Right renal cortex interstitium (tissue), 3 donors: ENCODE data around the gene NDUFS6. TPM values are rescaled to one million over a fixed set of nuclear protein-coding genes. Genes with fewer than 3 reads are reported as not detected.
A peak's percentile ranks its signal among the peaks of the same experiment; 100 is the strongest.
"Not testable (repeated sequence)": the region's sequence is repeated elsewhere in the genome, so short reads cannot be mapped to it uniquely, and the experiment has no call there.

ENCODE experiments used
- DNase-seq, 3 donors: peaks; one replicate each; pipeline ENCODE4 v3.0.0-alpha.2; 2013; ENCODE audit warnings: low read depth in 3 of 3, low spot score in 2 of 3
- polyA plus RNA-seq, 3 donors: library from polyadenylated mRNA; unstranded; fragments of 120-200 nt; gene quantifications; one replicate each; pipeline ENCODE4 v1.2.1, GENCODE V29; 2013; ENCODE audit not compliant: insufficient read length in 3 of 3

The NDUFS6 gene
- polyA plus RNA-seq, 3 donors: 52.6 to 61.3 (median 54.6) TPM

DNA sequence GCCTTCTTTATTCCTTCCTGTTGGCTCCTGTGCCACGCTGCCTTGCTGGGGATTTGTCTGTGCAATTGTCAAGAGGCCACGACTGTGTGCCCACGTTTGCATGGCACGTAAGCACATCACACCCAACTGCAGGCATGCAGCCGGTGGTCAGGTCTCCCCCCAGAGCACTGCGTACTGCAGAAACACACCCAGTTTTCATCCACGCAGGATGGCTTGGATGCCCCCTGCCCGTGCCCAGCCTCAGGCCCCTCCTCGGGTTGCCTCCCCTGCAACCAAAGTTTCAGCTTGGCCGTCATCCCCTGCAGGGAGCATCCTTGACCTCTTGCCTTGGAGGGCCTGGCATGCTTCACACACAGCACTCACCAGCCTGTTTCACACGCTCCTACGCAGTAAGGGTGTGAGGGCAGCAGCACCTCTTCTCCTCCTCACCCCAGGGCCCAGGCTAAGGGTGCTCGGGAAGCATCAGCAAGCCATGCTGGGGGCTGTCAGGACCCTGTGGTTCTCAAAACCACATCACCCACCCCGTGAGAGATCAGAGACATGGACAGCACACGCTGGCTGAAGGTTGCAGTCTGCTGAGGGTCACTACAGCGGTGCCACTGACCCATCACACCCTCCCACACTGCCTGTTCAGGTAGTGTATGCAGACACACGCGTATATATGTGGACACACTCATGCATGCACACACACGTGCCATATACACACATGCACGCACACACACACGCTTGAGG is 4.7 kb upstream of the NDUFS6 start:
- DNase-seq: no peak

DNA sequence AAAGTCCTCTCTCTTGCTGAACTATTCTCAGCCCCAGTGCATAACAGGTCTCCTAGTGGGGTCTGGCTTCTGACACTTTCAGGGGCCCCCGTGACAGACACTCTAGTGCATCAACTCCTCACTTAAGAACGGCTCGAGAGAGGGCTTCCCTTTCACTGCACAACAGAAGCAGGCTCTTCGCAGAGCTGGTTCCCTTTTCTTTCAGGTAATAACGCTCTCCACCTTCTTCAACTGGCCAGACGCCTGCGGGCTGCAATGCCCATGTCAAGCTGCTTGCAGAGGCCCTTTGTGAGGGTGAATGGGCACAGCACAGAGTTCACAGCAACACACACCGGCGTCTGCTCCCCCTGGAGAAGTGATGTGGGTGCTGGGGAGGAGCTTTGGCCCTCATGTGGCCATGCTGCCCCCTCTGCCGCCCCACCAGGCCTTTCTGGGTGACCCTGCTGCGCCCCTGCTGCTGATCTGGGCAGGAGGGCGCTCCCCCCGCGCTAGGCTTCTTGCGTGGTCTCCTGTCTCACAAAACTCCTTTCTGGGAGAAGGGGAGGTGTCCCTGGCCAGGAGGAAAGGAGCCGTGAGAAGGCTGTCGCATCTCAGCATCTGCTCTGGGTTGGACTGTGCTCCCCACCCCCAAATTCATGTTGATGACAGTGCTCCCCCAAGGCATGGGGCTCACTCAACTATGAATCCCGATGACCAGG is 4.0 kb upstream of the NDUFS6 start:
- no peak for DNase-seq

DNA sequence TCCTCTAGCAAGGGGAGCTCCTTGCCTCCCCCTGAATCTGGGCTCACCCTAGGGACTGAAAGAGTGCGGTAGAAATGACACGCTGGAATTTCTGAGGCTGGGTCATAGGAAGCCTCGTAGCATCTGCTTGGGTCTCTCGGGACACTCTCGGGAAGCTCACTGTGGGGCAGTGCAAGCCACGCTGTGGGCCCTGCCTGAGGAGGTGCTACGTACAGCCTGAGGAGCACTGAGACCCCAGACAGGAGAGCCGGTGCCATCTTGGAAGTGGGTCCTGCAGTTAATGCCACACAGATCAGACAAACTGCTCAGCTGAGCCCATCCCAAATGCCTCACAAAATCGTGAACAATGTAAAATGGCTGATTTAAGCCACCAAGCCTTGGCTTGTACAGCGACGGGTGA is 3.4 kb upstream of the NDUFS6 start:
- no peak for DNase-seq

DNA sequence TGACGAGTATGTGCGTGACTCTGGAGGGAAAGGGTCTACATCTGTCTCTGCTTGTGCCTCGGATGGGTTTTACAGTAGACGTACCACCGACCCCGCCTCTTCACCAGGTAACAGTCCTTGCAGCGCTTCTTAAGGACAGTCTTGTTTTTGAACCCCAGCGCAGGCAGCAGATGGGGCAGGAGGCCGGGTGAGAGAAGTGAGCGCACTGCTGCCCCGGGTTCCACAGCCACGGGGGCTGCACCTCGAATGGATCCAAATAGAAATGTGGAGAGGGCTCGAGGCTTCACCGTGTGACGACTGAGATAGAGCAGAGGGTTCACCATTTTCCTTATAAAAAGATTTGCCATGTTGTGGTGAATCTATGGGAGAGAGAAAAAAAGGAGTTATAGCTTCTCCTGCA is 2.6 kb upstream of the NDUFS6 start:
- DNase-seq: not testable (repeated sequence)

DNA sequence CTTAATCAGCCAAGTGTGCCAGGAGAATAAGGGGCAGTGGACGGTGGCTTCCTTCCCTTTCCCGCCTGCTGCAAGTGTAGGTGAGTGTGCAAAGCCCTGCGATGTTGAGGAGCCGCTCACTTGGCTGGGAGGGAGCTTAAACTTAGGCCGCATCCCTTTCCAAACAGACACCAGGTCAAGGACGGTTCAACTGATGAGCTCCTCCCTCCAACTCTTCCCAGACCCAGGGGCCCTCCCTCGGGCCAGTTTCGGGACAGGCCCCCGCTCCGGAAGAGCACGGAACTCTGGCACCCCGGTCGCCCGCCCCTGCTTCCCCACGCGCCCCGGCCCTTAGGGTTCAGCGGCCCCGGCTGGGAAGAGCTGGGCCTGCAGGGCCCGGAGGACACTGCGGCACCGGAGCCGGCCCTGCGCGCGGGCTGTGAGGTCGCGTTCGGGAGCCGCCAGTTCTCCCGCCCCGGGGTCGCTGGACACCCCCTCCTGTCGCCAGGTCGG is 2.1 kb upstream of the NDUFS6 start:
- no peak for DNase-seq

DNA sequence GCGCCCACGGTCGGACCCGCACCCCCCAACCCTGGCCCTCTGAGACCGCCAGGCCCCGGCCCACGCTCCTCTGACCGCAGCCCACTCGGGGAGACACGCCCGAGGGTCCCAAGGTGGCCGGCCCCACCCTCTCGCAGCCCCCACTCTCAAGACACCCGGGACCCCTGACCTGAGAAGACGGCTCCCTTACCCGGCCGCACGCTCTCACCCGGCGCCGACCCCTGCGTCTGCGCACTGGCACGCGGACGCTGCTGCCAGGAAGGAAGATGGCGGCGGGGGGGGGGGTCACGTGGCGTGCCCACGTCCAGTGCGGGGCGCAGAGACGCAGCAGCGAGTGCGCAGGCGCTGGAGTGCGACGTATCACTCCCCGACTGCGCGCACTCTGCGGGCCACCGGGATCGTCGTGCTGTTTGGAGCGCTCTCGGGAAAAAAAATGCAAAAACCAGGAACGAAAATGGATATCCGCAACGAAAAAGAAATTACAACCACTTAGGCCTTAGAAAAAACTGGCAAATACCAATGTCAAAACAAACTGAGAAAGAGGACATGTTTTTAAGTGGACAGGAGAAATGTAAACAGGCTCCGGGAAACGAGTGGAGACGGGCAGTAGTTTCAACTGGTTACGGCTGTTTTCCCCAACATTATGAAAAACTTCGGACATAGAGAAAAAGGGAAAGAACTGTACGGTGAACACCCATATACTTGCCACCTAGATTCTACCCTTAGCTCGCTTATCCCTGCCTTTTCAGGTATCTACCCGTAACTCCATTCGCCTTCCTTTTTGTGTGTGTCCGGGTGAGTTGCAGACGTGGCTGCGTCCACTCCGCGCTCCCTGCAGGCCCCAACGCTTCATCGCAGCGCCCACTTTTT is 1.4 kb upstream of the NDUFS6 start, which contains the start of gene MRPL36:
Gene MRPL36, minus strand, starts transcription at position 236 of the 870 bp plus-strand sequence. CDS start 902 bp downstream, outside the sequence.
- DNase-seq: peak; percentile 65 to 82 (median 74)

DNA sequence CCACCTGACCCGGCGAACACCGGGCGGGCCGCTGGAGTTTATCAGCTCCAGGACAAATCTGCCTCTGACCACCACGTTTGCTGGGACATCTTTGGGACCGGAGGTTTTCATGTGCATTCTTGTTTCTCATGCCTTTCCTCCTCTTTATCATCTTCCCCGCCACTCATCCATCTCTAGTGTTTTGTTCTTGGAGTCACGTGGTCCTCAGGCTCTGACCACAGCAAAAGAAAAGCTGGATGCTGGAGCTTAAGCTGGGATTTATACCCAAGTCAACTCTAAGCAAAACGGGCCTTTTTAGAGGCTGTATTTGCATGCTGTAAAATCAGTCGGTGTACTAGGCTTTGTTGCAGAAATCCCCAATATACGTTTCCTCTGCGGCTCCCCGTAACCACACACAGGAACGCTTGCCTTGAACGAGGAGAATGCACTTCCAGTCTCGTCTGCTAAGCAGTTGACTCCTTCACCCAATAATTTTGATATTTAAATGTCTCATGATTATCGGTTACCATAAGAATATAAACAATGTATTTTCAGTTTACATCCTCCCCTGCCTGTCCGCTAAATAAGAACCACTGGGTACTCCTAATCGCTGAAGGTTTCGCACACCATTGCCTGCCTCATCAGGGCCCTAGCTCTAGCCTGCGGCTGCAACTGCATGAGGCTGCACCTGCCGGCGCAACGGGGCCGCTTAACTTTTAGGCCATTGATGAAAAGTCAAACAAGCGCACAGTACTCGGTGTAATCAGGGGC is 560 bp upstream of the NDUFS6 start:
- DNase-seq: peak in 1 of 3 donors; percentile 18

DNA sequence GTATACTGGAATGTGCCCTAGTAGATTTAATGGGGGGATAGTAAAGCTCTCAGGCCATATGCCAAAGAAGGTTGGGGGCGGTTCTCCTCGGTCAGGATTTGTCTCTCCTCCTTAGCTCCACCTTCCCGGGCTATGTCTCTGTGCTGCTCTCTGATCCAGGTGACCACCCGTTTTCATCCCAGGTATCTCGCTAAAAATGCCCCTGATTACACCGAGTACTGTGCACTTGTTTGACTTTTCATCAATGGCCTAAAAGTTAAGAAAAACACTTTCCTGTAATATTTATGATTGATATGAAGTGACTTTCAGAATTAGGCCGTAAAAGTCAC is 724 bp downstream of the NDUFS6 start:
- DNase-seq: no peak

DNA sequence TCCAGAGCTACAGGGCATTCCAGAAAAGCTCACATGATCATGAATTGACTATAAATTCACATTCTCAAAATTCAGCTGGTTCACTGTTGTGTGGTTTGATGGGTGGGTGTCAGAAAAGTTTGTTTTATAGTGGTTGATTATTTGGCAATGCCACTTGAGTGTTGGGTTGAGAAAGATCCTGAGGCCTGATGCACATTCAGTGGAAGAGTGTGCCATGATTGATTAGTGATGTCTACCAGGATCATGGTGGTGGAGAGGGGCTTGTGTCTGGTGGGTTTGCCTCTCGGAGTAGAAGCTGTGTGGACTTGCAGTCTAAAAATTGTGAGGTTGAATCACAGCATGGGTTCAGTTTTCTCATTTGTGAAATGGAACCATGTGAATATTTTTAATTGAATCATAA is 2.0 kb downstream of the NDUFS6 start:
- no peak for DNase-seq

DNA sequence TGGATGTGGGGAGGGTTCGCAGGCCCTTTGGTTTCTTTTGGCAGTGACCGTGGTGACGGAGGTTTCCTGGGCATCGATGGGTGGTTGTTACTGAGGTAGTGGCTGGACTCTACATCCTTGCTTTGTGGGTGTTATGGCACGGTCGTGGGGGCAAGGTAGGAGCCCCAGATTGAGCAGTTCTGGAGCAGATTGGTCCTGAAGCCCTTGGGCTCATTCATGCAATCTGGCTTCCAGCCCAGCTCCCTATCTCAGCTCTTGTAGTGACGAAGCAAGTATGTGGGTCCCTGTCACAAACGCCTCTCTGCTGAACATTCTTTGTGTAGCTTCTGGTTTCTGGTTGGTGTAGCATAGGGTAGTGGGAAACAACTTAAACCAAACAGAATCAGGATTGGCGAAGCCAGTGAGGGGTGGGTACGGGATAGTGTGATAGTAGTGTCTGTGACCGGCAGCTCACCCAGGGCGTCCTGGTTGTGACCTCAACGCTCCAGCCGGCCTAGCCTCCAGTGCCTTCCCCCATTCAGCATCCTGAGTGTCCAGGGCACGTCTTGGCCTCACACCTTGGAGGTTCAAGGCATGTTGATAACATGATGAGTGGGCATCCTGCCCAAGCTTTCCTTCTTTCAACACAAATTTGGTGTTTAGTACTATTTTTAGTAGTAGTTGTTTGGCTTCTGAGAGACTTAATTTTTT is 2.9 kb downstream of the NDUFS6 start:
- no peak for DNase-seq

DNA sequence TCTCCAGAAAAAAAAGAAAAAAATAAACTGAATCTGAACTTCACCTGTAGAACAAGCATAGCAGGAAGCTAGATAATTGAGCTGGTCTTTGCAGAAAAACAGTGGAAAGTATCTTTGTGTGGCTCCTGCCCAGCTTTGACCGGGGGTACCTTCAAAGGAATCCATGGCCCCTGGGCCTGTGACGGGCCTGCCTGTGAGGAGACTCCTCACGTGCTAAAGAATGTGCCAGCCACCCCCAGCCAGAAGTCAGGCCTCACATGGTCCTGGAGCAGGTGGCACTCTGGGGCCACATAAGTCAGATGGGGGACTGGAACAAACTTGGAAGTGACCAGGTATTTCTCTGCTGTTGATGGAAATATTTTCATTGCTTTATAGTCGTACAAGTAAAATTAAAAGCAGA is 4.1 kb downstream of the NDUFS6 start:
- DNase-seq: no peak

DNA sequence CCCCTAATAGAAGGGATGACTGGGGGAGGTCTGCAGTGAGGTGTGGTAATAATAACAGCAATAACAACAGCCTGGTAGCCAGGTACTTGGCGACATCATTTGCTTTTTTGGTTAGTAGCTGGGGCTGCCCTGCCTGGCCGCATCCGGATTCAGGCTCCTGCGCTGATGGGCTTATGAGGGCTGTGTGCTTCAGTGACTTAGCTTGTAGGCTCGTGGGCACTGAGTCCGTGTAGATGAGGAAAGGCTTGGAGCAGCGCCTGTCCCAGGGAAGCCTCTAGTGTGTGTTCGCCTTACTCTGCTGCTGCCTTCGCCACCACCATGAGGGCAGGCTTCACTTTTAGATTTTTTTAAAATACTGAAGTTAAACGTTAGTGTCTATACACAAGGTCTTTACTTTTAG is 4.5 kb downstream of the NDUFS6 start:
- DNase-seq: no peak

DNA sequence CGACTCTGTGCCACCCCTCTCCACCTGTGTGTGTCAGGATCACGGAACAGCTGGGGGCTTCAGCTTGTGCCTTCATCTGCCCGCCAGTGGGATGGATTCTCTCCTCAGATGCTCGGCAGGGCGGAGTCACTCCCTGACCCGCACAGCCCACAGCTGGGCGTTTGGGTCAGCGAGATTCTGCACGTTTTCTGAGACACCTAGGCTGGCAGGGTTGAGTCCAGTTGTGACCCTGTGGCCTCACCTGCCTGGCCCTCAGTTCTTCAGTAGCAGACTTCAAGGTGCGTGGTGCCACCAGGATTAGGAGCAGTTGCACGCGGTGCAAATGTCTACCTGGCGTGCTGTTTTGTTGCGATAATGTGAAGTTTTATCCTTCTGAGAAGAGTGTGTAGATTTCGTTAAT is 5.0 kb downstream of the NDUFS6 start:
- DNase-seq: no peak

DNA sequence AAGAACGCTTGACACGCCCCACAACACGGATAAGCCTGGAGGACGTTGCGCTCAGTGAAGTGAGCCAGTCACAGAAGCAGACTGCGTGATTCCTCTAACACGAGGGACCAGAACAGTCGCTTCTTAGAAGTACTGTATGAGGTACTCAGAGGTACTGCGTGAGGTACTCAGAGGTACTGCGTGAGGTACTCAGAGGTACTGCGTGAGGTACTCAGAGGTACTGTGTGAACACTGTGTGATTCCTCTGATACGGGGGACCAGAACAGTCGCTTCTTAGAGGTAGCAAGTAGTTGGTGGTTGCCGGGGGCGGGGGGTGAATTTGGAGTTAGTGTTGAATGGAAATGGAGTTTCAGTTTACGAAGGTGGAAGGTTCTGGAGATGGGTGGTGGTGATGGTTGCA is 5.8 kb downstream of the NDUFS6 start:
- DNase-seq: no peak

DNA sequence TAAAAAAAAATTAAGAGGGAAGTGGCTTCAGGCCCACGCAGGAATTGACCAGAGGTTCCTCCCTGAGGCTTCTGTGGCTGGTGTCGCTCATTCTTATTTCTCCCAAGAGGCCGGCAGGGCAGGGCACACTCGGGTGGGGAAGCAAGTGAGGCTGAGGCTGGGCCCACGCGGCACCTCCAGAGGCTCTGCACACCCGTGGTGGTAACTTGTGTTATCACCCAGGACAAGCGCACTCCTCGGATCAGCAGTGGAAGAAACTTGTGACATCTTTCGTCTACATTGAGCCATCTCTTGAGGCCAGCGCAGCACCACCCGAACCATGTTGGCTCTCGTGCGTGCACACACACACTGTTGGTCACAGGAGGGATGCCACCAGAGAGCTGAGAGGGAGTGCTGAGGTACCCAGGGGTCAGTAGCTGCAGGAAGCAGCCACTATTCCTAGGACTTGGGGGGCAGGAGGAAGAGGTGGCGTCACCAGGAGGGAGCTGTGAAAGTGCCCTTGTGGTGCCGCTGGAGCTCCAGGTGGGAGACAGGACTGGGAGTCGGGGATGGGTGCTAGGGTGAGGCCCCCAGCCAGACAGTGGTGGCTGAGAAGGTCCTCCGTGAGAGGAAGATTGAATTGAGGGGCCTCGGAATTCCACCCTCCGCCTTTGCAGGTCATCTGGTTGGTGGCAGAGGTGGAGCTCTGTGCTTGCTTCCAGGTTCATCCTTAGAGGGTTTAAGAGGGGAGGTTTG is 6.4 kb downstream of the NDUFS6 start:
- no peak for DNase-seq

DNA sequence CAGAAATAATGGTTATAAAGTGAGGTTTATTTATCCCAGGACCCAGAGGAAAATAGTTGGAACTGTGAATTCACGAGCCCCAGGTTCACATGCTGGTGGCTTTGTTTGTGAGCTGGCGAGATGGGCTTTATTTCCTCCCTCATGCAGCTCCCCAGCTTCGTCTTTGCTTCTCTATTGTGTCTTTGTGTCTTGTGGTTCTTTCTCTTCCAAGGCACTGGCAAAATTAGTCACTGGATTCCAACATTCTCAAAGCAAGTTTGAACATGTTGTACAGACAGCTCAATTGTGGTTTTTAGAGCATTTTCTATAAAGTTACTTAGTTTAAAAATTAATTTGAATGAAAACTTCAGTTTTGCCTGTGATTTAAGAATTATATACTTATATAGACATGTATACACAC is 7.2 kb downstream of the NDUFS6 start:
- DNase-seq: no peak

DNA sequence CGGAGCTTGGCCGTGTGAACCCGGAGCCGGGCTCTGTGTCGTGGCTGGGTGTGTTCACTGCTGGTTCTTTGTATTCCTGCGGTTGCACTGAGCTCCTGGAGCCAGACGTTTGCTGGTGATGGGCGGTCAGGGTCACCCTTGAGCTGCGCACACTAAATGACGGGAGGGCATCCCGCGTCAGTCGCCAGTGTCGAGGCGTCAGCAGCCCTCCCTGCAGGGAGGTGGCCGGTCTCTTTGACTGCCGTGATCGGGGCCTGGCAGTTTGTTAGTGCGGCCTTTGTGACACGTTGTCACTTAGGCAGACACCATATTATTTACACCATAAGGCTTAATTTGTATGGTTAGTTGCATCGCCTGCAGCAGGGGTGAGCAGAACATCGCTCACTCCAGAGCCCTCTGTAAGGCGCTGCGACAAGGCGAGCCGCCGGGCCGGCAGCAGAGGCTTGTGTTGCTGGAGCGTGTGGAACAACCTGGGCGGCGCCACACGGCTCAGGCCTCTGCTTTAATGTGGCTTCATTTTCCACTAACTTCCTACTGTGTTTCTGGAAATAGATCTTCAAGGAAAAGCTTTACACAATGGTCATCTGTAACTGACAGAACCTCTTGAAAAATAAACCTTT is 8.3 kb downstream of the NDUFS6 start:
- no peak for DNase-seq

DNA sequence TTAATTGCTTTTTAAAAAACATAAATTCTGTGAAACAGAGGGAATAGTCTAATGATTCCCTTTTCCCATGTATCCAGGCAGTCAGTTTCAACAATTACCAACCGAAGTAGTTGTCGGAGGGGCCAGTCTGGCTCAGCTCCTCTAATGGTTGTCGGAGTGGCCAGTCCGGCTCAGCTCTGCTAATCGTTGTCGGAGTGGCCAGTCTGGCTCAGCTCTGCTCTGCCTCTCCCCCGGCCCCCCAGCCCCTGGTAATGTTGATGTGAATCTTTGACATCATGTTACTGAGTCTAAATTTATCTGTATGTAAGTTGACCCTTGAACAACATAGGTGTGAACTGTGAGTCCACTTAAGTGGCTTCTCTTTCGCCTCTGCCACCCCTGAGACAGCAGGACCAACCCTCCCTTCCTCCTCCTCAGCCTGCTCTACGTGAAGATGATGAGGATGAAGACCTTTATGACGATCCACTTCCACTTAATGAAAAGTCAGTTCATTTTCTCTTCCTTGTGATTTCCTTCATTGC is 9.4 kb downstream of the NDUFS6 start:
- DNase-seq: no peak
